Glutamatergic neuron (in vitro differentiated cells): Measurements from ENCODE around the gene GAA. TPM values are rescaled to one million over a fixed set of nuclear protein-coding genes. Genes with fewer than 3 reads are reported as not detected.

Experiments
- DNase-seq: peaks from one replicate; pipeline ENCODE4 v3.0.0; 2022
- H3K27ac Mint-ChIP-seq: one replicate; pipeline ENCODE4 v1.8.0; 2020; ENCODE audit warnings: mild to moderate bottlenecking, mixed read lengths, inconsistent platforms; ENCODE audit not compliant: unreplicated experiment
- H3K27me3 Mint-ChIP-seq: one replicate; pipeline ENCODE4 v1.8.0; 2020; ENCODE audit warnings: mild to moderate bottlenecking, moderate library complexity, mixed read lengths, inconsistent platforms; ENCODE audit not compliant: unreplicated experiment
- H3K36me3 Mint-ChIP-seq: one replicate; pipeline ENCODE4 v1.8.0; 2020; ENCODE audit warnings: mild to moderate bottlenecking, mixed read lengths, inconsistent platforms; ENCODE audit not compliant: unreplicated experiment
- H3K4me1 Mint-ChIP-seq: one replicate; pipeline ENCODE4 v1.8.0; 2020; ENCODE audit warnings: mild to moderate bottlenecking, low read depth, mixed read lengths, inconsistent platforms; ENCODE audit not compliant: unreplicated experiment
- H3K4me3 Mint-ChIP-seq: one replicate; pipeline ENCODE4 v1.8.0; 2020; ENCODE audit warnings: mild to moderate bottlenecking, mixed read lengths, inconsistent platforms; ENCODE audit not compliant: unreplicated experiment
- H3K9me3 Mint-ChIP-seq: one replicate; pipeline ENCODE4 v1.8.0; 2020; ENCODE audit warnings: mild to moderate bottlenecking, moderate library complexity, mixed read lengths, inconsistent platforms; ENCODE audit not compliant: unreplicated experiment
- CTCF ChIP-seq: fragments of 200-600 bp; sonication (generic); IDR thresholded peaks from one replicate; pipeline ENCODE4 v1.5.0; 2021; ENCODE audit not compliant: partially characterized antibody, unreplicated experiment
- total RNA-seq: library from RNA; stranded (reverse); fragmentation: NEBNext Ultra II Directional; extraction: Animal tissue kit (Norgen Biotek cat#: 25700); gene quantifications from one replicate; pipeline ENCODE4 v1.2.1, GENCODE V29; 2021; ENCODE audit not compliant: unreplicated experiment

The GAA gene
- total RNA-seq, 1 donor from 2014 or later, result 384 TPM

- Mint-ChIP-seq H3K9me3 (peaks cover 26% of the 10 kb centered on the region), H3K27me3 (peaks cover 16% of the 10 kb centered on the region), H3K4me1 (peaks cover 27% of the 10 kb centered on the region), H3K36me3 (no peaks in the 10 kb centered on the region), H3K4me3 (peak overlapping the region; percentile 100), H3K27ac (peak overlapping the region; percentile 100)
- no peak for DNase-seq
- no peak for TF ChIP-seq CTCF
Observed at GRCh38 chr17:80103449-80104085, 2.2 kb downstream of the GAA start.

- Mint-ChIP-seq H3K27ac (no peak overlapping the region), H3K4me1 (peaks cover 27% of the 10 kb centered on the region), H3K27me3 (peaks cover 16% of the 10 kb centered on the region), H3K36me3 (no peaks in the 10 kb centered on the region), H3K4me3 (peak overlapping the region; percentile 100), H3K9me3 (peaks cover 27% of the 10 kb centered on the region)
- TF ChIP-seq CTCF, result no peak
- DNase-seq, result no peak
Observed at GRCh38 chr17:80104321-80104955, 3.1 kb downstream of the GAA start.

GRCh38 chr17:80104956-80105375 lies 3.6 kb downstream of the GAA start:
- H3K9me3 Mint-ChIP-seq, result peaks cover 27% of the 10 kb centered on the region
- H3K4me1 Mint-ChIP-seq, result peaks cover 27% of the 10 kb centered on the region
- H3K27ac Mint-ChIP-seq, result peak overlapping the region; percentile 12
- TF ChIP-seq CTCF, result no peak
- H3K27me3 Mint-ChIP-seq, result peaks cover 16% of the 10 kb centered on the region
- DNase-seq, result no peak
- no peaks in the 10 kb centered on the region for H3K36me3 Mint-ChIP-seq
- no peak overlapping the region for H3K4me3 Mint-ChIP-seq

GRCh38 chr17:80105762-80106161 lies 4.4 kb downstream of the GAA start:
- H3K27me3 Mint-ChIP-seq, result peaks cover 15% of the 10 kb centered on the region
- no peak for DNase-seq
- TF ChIP-seq CTCF, result no peak
- peaks cover 24% of the 10 kb centered on the region for H3K9me3 Mint-ChIP-seq
- peaks cover 26% of the 10 kb centered on the region for H3K4me1 Mint-ChIP-seq
- H3K27ac Mint-ChIP-seq, result peak overlapping the region; percentile 66
- H3K4me3 Mint-ChIP-seq, result no peak overlapping the region
- H3K36me3 Mint-ChIP-seq, result no peaks in the 10 kb centered on the region

GRCh38 chr17:80106176-80106575 lies 4.8 kb downstream of the GAA start:
- no peaks in the 10 kb centered on the region for H3K36me3 Mint-ChIP-seq
- H3K4me1 Mint-ChIP-seq, result peaks cover 25% of the 10 kb centered on the region
- no peak for TF ChIP-seq CTCF
- peaks cover 13% of the 10 kb centered on the region for H3K27me3 Mint-ChIP-seq
- H3K9me3 Mint-ChIP-seq, result peaks cover 23% of the 10 kb centered on the region
- H3K27ac Mint-ChIP-seq, result peak overlapping the region; percentile 66
- H3K4me3 Mint-ChIP-seq, result no peak overlapping the region
- no peak for DNase-seq
